ENCODE measurements around the gene RSRC2. TPM values are rescaled to one million over a fixed set of nuclear protein-coding genes. Genes with fewer than 3 reads are reported as not detected.

RSRC2 gene
- total RNA-seq, 2 donors from 2014 or later = 71.5 to 97.6 TPM

GRCh38 chr12:122458105-122459035 is 68.4 kb downstream of the RSRC2 start:
- TF ChIP-seq, protein P1, sequence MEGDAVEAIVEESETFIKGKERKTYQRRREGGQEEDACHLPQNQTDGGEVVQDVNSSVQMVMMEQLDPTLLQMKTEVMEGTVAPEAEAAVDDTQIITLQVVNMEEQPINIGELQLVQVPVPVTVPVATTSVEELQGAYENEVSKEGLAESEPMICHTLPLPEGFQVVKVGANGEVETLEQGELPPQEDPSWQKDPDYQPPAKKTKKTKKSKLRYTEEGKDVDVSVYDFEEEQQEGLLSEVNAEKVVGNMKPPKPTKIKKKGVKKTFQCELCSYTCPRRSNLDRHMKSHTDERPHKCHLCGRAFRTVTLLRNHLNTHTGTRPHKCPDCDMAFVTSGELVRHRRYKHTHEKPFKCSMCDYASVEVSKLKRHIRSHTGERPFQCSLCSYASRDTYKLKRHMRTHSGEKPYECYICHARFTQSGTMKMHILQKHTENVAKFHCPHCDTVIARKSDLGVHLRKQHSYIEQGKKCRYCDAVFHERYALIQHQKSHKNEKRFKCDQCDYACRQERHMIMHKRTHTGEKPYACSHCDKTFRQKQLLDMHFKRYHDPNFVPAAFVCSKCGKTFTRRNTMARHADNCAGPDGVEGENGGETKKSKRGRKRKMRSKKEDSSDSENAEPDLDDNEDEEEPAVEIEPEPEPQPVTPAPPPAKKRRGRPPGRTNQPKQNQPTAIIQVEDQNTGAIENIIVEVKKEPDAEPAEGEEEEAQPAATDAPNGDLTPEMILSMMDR (IDR thresholded peaks at IDR 0.05) = no peak
- H3K27me3 ChIP-seq (replicated peaks; ENCODE audit: insufficient read depth) = no peaks in the 10 kb centered on the region
- H3K9me3 ChIP-seq = no peaks in the 10 kb centered on the region
- H3K27ac ChIP-seq = no peak overlapping the region
- DNase-seq (ENCODE audit: low spot score) (no peak), ATAC-seq (ENCODE audit: insufficient number of reproducible peaks, low FRiP score, low read depth) (no peak)
- H3K4me3 ChIP-seq = no peak overlapping the region
- no peaks in the 10 kb centered on the region for H3K36me3 ChIP-seq
- H3K4me1 ChIP-seq (ENCODE audit: control insufficient read depth in 1 of 2, low read depth in 2 of 2) = no peaks in the 10 kb centered on the region

- ATAC-seq (ENCODE audit: insufficient number of reproducible peaks, low FRiP score, low read depth) (no peak), DNase-seq (ENCODE audit: low spot score) (no peak)
- TF ChIP-seq, protein P1 (IDR thresholded peaks at IDR 0.05) = no peak
- no peaks in the 10 kb centered on the region for H3K36me3 ChIP-seq
- no peaks in the 10 kb centered on the region for H3K9me3 ChIP-seq
- no peaks in the 10 kb centered on the region for H3K27me3 ChIP-seq (replicated peaks; ENCODE audit: insufficient read depth)
- no peak overlapping the region for H3K27ac ChIP-seq
- no peaks in the 10 kb centered on the region for H3K4me1 ChIP-seq (ENCODE audit: control insufficient read depth in 1 of 2, low read depth in 2 of 2)
- no peak overlapping the region for H3K4me3 ChIP-seq
These were observed 69.1 kb downstream of the RSRC2 start for GRCh38 chr12:122457627-122458026.

- peak overlapping the region in 1 of 2 donors; percentile 30 for H3K27ac ChIP-seq
- H3K36me3 ChIP-seq = no peaks in the 10 kb centered on the region
- no peaks in the 10 kb centered on the region for H3K9me3 ChIP-seq
- TF ChIP-seq, protein P1 (IDR thresholded peaks at IDR 0.05) = no peak
- ATAC-seq (ENCODE audit: insufficient number of reproducible peaks, low FRiP score, low read depth) = no peak
- H3K4me1 ChIP-seq (ENCODE audit: control insufficient read depth in 1 of 2, low read depth in 2 of 2) = no peaks in the 10 kb centered on the region
- no peaks in the 10 kb centered on the region for H3K27me3 ChIP-seq (replicated peaks; ENCODE audit: insufficient read depth)
- H3K4me3 ChIP-seq = peak overlapping the region; percentile 7
- no peak for DNase-seq (ENCODE audit: low spot score)
These were observed 72.0 kb downstream of the RSRC2 start for GRCh38 chr12:122454739-122455138.

DNA sequence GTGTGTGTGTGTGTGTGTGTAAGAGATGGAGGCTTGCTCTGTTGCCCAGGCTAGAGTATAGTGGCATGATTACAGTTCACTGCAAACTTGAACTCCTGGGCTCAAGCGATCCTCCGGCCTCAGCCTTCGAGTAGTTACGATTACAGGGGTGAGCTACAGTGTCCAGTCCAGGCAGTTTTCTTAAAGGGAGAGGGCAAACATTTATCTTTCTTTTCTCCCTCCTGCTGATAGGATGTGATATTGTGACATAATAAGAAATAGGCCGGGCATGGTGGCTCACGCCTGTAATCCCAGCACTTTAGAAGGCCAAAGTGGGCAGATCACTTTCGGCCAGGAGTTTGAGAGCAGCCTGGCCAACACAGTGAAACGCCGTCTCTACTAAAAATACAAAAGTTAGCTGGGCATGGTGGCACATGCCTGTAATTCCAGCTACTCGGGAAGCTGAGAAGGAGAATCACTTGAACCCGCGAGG is 72.5 kb downstream of the RSRC2 start:
- Histone ChIP-seq H3K27me3 (replicated peaks; ENCODE audit: insufficient read depth) (no peaks in the 10 kb centered on the region), H3K4me1 (ENCODE audit: control insufficient read depth in 1 of 2, low read depth in 2 of 2) (no peaks in the 10 kb centered on the region), H3K27ac (peak overlapping the region in 1 of 2 donors; percentile 30), H3K4me3 (peak overlapping the region; percentile 7), H3K9me3 (no peaks in the 10 kb centered on the region), H3K36me3 (no peaks in the 10 kb centered on the region)
- DNase-seq (ENCODE audit: low spot score) (no peak), ATAC-seq (ENCODE audit: insufficient number of reproducible peaks, low FRiP score, low read depth) (no peak)
- TF ChIP-seq, protein P1 (IDR thresholded peaks at IDR 0.05) = no peak

Other genes with a start within 250 kb of the RSRC2 start
- 100 to 1,000 TPM in 1 of 2 donors, 10 to 100 TPM in 1; 91.2 to 180 TPM for gene CLIP1, start 104.3 kb downstream of the RSRC2 start, total RNA-seq
- gene ZCCHC8, start 26.0 kb downstream of the RSRC2 start, total RNA-seq = 10 to 100 TPM; 16.2 to 33.4 TPM
- 10 to 100 TPM; 11.4 to 24.4 TPM for gene KNTC1, start 313 bp upstream of the RSRC2 start, total RNA-seq
- under 1 TPM in 1 of 2 donors, not detected in 1; 0.35 TPM for gene HCAR2, start 176.4 kb upstream of the RSRC2 start, total RNA-seq
- gene HCAR3, start 189.9 kb upstream of the RSRC2 start, total RNA-seq = under 1 TPM in 1 of 2 donors, not detected in 1; 0.41 TPM
- gene HCAR1, start 203.9 kb upstream of the RSRC2 start, total RNA-seq = not detected
- gene DENR, start 225.9 kb upstream of the RSRC2 start, total RNA-seq = 10 to 100 TPM; 16.4 to 37.2 TPM
- gene CCDC62, start 247.6 kb upstream of the RSRC2 start, total RNA-seq = 1 to 10 TPM in 1 of 2 donors, under 1 TPM in 1; 0.63 to 1.8 TPM

Measured in thoracic aorta (tissue), 2 donors.